SH-SY5Y (cell line): ENCODE measurements around the gene RDX.

Source experiments
- GATA2 ChIP-seq: IDR thresholded peaks from 2 replicates; pipeline ENCODE4 v1.6.1; 2011; ENCODE audit warnings: mild to moderate bottlenecking, low read depth, low read length
- GATA3 ChIP-seq: IDR thresholded peaks from 2 replicates; pipeline ENCODE4 v1.6.1; 2011; ENCODE audit warnings: low read depth, mild to moderate bottlenecking, low read length, moderate library complexity

GRCh38 chr11:110196241-110196754 lies 100.1 kb downstream of the RDX start:
- no peak for TF ChIP-seq GATA2
- TF ChIP-seq GATA3: no peak
